ENCODE measurements around the gene DNAH2. TPM values are rescaled to one million over a fixed set of nuclear protein-coding genes. Genes with fewer than 3 reads are reported as not detected.

Gene DNAH2
- total RNA-seq, 1 experiment from 2014 or later = 0.26 TPM

DNA sequence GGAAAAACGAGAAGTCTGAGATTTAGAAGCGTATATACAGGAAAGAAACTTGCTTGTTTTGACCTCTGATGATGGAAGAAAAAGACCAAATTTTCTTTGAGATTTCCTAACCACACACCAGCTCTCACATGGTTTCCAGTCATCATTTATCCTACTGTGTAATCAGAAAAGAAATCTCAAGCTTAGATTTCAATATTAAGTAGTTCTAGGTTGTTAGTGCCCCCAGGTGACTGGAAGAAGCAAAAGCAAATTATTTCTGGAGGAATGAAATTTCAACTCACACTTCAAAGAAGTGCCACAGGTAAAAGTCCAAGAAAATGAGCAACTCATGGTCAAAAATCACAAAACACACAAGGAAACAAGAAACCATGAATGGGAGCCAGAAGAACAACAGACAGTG, 64.7 kb downstream of the DNAH2 start:
- no peaks in the 10 kb centered on the region for H3K36me3 Mint-ChIP-seq (ENCODE audit: insufficient read depth, unreplicated experiment)
- TF ChIP-seq, protein P1, sequence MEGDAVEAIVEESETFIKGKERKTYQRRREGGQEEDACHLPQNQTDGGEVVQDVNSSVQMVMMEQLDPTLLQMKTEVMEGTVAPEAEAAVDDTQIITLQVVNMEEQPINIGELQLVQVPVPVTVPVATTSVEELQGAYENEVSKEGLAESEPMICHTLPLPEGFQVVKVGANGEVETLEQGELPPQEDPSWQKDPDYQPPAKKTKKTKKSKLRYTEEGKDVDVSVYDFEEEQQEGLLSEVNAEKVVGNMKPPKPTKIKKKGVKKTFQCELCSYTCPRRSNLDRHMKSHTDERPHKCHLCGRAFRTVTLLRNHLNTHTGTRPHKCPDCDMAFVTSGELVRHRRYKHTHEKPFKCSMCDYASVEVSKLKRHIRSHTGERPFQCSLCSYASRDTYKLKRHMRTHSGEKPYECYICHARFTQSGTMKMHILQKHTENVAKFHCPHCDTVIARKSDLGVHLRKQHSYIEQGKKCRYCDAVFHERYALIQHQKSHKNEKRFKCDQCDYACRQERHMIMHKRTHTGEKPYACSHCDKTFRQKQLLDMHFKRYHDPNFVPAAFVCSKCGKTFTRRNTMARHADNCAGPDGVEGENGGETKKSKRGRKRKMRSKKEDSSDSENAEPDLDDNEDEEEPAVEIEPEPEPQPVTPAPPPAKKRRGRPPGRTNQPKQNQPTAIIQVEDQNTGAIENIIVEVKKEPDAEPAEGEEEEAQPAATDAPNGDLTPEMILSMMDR (IDR thresholded peaks at IDR 0.05; ENCODE audit: unreplicated experiment) = no peak
- no peak overlapping the region for H3K27ac Mint-ChIP-seq (ENCODE audit: unreplicated experiment)
- H3K9me3 Mint-ChIP-seq (ENCODE audit: low read depth, unreplicated experiment) = no peaks in the 10 kb centered on the region
- BruUV-seq (replicated peaks) = no TSS peak
- no peaks in the 10 kb centered on the region for H3K4me1 Mint-ChIP-seq (ENCODE audit: low read depth, unreplicated experiment)
- H3K4me3 Mint-ChIP-seq (ENCODE audit: low read depth, unreplicated experiment) = no peak overlapping the region
- H3K27me3 Mint-ChIP-seq (ENCODE audit: unreplicated experiment) = peaks cover 30% of the 10 kb centered on the region
- intact Hi-C loops (cut with micrococcal nuclease; ENCODE audit: unreplicated experiment) = loop anchor here (2.0 kb wide), 1 partner anchor 39 kb away; no protein-coding TSS in a partner anchor
- CTCF ChIA-PET = interaction anchor here (0.5 to 2.0 kb wide), 5 partner anchors 15 to 66 kb away, joined by 3 to 27 read pairs (median 9); no protein-coding TSS in a partner anchor
- DNase-seq = no peak

DNA sequence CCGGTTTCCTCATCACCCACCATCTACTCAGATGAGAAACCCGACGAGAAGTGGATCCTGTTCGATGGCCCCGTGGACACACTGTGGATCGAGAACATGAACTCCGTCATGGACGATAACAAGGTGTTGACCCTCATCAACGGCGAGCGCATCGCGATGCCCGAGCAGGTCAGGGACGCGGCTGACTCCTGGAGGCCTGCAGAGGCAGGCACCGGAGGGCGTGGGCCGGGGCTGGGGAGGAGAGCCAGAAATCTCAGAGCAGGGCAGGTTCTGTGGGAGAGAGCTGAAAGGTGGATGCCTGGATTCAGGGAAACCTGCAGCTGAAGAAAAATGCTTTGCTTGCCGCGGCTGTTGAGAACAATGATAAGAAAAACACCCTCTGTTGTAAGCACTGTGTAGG, 69.3 kb downstream of the DNAH2 start:
- no TSS peak for BruUV-seq (replicated peaks)
- peaks cover 26% of the 10 kb centered on the region for H3K27me3 Mint-ChIP-seq (ENCODE audit: unreplicated experiment)
- H3K4me1 Mint-ChIP-seq (ENCODE audit: low read depth, unreplicated experiment) = no peaks in the 10 kb centered on the region
- DNase-seq = no peak
- no peaks in the 10 kb centered on the region for H3K9me3 Mint-ChIP-seq (ENCODE audit: low read depth, unreplicated experiment)
- H3K27ac Mint-ChIP-seq (ENCODE audit: unreplicated experiment) = no peak overlapping the region
- CTCF ChIA-PET = interaction anchor here (0.7 kb wide), 1 partner anchor 70 kb away, joined by 6 read pairs; the partner anchor contains the start of gene NAA38
- TF ChIP-seq, protein P1 (IDR thresholded peaks at IDR 0.05; ENCODE audit: unreplicated experiment) = no peak
- H3K36me3 Mint-ChIP-seq (ENCODE audit: insufficient read depth, unreplicated experiment) = no peaks in the 10 kb centered on the region
- H3K4me3 Mint-ChIP-seq (ENCODE audit: low read depth, unreplicated experiment) = no peak overlapping the region
- intact Hi-C loops (cut with micrococcal nuclease; ENCODE audit: unreplicated experiment) = no loop called here

DNA sequence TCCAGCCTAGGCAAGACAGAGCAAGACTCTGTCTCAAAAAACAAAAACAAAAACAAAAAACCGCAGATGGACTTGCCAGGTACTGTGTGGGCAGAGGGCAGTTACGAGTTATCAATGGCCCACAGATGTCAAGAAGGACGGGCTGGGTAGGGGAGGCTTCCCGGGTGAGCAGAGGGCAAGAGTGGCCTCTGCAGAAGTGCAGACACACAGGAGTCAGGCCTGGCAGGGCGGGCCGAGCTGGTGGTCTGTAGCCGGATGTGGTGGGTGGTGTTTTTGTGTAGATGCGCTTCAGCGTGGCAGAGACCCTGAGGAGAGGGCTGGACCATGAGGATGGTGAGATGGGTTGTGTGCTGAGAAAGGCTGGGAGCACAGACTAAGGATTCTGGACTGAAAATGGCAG, 71.6 kb downstream of the DNAH2 start:
- Mint-ChIP-seq H3K4me3 (ENCODE audit: low read depth, unreplicated experiment) (no peak overlapping the region), H3K9me3 (ENCODE audit: low read depth, unreplicated experiment) (no peaks in the 10 kb centered on the region), H3K27me3 (ENCODE audit: unreplicated experiment) (peaks cover 31% of the 10 kb centered on the region), H3K27ac (ENCODE audit: unreplicated experiment) (no peak overlapping the region), H3K4me1 (ENCODE audit: low read depth, unreplicated experiment) (no peaks in the 10 kb centered on the region), H3K36me3 (ENCODE audit: insufficient read depth, unreplicated experiment) (no peaks in the 10 kb centered on the region)
- TF ChIP-seq, protein P1 (IDR thresholded peaks at IDR 0.05; ENCODE audit: unreplicated experiment) = no peak
- no TSS peak for BruUV-seq (replicated peaks)
- intact Hi-C loops (cut with micrococcal nuclease; ENCODE audit: unreplicated experiment) = no loop called here
- no peak for DNase-seq
- CTCF ChIA-PET = no interaction called here

DNA sequence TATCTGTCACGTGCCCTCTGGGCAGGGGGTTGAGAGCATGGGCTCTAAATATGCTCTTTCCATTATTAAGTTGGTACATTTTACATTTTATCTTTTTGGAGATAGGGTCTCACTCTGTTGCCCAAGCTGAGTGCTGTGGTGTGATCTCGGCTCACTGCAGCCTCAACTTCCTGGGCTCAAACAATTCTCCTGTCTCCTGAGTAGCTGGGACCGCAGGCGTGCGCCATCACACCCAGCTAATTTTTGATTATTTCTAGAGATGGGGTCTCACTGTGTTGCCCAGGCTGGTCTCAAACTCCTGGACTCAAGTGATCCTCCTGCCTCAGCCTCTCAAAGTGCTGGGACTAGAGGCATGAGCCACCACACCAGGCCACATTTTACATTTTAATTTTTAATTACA, 72.6 kb downstream of the DNAH2 start:
- no peaks in the 10 kb centered on the region for H3K9me3 Mint-ChIP-seq (ENCODE audit: low read depth, unreplicated experiment)
- TF ChIP-seq, protein P1 (IDR thresholded peaks at IDR 0.05; ENCODE audit: unreplicated experiment) = no peak
- H3K27me3 Mint-ChIP-seq (ENCODE audit: unreplicated experiment) = peaks cover 29% of the 10 kb centered on the region

More for the DNA sequence above, 72.6 kb downstream of the DNAH2 start:
- H3K4me1 Mint-ChIP-seq (ENCODE audit: low read depth, unreplicated experiment) = no peaks in the 10 kb centered on the region
- BruUV-seq (replicated peaks) = no TSS peak
- no peaks in the 10 kb centered on the region for H3K36me3 Mint-ChIP-seq (ENCODE audit: insufficient read depth, unreplicated experiment)
- CTCF ChIA-PET = no interaction called here
- no peak overlapping the region for H3K27ac Mint-ChIP-seq (ENCODE audit: unreplicated experiment)
- intact Hi-C loops (cut with micrococcal nuclease; ENCODE audit: unreplicated experiment) = no loop called here
- DNase-seq = no peak
- H3K4me3 Mint-ChIP-seq (ENCODE audit: low read depth, unreplicated experiment) = no peak overlapping the region
